GM11168 (cell line): ENCODE results near the gene RTTN.

ENCODE experiments used
- in situ Hi-C: fragments of 300-500 bp; cut with MboI; formaldehyde crosslinking; loops from one replicate; pipeline ENCODE4 v1.12.0; 2022; ENCODE audit warnings: low sequenced_read_pairs; ENCODE audit not compliant: unreplicated experiment

RTTN gene

DNA sequence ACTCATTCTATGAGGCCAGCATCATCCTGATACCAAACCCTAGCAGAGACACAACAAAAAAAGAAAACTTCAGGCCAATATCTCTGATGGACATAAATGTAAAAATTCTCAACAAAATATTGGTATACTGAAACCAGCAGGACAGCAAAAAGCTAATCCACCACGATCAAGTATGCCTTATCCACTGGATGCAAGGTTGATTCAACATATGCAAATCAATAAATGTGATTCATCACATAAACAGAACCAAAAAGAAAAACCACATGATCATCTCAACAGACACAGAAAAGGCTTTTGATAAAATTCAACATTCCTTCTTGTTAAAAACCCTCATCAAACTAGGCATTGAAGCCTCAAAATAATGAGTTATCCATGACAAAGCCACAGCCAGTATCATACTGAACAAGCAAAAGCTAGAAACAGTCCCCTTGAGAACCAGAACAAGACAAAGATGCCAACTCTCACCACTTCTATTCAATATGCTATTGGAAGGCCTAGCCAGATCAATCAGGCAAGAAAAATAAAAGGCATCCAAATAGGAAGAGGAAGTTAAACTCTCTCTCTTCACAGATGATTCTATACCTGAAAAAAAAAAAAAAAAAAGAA lies 45.3 kb downstream of the RTTN start:
- in situ Hi-C loops, result no loop called here

DNA sequence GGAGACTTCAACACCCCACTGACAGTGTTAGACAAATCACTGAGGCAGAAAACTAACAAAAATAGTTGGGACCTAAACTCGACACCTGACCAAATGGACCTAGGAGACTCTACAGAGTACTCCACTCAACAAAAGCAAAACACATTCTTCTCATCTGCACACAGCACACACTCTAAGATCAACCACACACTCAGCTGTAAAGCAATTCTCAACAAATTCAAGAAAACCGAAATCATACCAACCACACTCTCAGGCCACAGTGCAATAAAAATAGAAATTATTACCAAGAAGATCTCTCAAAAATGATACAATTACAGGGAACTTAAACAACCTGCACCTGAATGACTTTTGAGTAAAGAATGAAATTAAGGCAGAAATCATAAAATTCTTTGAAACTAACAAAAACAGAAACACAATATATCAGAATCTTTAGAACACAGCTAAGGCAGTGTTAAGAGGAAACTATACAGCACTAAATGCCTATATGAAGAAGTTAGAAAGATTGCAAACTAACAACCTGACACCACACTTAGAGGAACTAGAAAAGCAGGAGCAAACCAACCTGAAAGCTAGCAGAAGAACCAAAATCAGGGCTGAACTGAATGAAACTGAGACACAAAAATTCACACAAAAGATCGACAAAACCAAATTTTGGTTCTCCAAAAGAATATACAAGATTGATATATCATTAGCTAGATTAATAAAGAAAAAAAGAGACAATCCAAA lies 46.3 kb downstream of the RTTN start:
- in situ Hi-C loops, result no loop called here

DNA sequence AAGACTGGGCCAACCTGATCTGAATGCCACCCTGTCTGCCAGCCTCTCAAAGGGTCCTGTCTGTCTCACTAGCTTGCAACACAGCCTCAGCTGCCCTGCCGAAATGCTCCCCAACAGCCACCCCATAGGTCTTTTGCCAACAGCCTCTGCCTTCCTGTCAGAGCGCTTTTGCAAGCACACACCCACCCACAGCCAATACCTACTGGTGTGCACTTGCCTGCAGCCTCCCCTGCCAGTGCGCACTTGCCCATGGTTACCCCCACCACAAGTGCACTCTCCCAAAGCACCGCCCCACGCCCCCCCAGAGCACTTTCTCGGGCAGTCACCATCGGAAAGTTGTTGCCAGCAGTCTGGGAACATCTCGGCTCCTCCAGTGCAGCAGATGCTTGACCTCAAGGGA lies 48.6 kb downstream of the RTTN start:
- in situ Hi-C loops, result no loop called here

DNA sequence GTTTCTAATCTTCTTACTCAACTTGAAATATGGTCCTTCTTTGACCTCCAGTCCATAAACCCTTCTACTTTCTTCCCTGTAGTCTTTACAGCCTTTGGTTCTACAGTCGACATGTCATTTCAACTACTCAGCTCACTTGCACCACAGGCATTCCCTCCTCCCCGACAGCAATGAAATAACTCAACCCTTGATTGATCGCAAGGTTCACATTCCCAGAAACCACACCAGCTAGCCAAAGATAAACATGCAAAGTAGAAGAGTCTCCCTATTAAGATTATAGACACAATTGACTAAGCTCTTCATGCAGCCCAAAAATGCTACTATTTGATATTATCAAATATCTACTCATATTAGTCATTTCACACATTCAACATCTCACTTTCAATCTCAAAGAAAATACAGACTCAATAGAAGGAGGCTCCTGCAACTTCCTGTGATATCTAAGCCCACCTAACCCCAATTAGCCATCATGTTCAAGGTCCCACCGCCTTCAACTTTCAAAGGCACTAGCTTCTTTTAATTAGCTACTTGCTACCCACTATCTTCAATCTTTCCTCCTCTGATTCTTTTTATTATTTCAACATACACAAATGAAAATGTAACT lies 50.8 kb downstream of the RTTN start:
- in situ Hi-C loops, result no loop called here

DNA sequence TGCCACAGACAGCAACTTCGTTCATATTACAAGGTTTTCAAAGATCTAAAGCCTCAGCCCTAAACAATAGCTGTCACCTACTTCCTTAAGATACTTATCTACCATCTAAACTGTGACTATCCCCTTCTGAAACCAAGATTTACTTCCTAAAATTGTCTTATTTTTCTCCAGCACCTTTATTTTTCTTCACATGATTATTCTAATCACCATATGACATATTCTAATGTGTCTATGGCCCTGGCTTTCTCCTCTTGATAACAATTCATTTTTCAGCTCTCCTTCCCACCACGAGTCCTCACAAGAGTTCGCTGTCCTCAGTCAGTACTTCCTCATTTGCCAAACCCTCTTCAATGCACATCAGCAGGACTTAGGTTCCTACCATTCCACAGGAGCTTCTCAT lies 53.9 kb downstream of the RTTN start:
- in situ Hi-C loops, result no loop called here

DNA sequence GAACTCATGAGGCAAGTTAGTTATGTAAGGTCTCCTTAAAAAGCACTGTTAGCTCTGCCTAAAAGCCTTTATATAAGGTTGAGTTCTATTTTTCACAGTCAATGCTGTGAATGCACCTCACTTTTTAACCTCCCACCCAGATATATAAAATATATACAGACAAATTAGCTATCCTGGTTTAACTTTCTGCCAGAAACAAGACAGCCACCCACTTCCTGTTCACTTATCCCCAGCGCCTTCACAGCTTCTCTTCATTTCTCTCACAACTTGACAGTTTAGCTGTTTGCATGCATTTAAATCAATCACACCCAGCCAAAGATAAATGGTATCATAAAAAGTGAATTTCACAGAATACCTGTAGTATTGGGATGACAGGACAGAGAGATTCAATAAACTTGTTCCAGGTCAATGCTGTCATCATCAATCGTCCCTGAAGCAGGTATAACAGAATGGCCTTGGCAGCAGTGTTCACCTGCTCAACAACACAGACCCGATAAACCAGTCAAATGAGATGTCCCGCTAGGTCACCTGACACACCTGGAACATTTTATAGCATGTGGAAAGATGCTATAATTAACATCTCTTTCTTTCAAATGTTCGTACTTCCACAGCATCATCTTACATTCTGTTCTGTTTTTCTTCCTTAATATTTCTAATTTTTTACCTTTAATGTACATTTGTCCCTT lies 55.7 kb downstream of the RTTN start:
- in situ Hi-C loops, result no loop called here

DNA sequence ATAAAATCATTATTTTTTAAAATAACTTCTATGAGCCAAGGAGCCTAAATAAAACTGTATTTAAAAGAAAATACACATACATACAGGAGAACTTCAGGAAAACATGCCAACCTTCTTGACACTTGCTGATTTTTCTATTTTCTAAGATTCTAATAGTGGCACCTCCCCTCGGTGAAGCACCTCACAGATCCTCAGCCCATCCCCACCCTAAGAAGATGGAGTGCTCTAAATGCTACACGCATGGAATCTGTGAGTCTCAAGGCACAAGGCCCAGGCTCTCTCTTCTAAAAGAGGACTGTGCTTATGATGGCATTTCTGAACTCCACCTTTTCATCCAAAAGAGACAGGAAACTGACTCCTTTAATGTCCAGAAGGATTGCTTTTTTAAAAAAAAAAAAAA lies 56.3 kb downstream of the RTTN start:
- in situ Hi-C loops, result no loop called here

DNA sequence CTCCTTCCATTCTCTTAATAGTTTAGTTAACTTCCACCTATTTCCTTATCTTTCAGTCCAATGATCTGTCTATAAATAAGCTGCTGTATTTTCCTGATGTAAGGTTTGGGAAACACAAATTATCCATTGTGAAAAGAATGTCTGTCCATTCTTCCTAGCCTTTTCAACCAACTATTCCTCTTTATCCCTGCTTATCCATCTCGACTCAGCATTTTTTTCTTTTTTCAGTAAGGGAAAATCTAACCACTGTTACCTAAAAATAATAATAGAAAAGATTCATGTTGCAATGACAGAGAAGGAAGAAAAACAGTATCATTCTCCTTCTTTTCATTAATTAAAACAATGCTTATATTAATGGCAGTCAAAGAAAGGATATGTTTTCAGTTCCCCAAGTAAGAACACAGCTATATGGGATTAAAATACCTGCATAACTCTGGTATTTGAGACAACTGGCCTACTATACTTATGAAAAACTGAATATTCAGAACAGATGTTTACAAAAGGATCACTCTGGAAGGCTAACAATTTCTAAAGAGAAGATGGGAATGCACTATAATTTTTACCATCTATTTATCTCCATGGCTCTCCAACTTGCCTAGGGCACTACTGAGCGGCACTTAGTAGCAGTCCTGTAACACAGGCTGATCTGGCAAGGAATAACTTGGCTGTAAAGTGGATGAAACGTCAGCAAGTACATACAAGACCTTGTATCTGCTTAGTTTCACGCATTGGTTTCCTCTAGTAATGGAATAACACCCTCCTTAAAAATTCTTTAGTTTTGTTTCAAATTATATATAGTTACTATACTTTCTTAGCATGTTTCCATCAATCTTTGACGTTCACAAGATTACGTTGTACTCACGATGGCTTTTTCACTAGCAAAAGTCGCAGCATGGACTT lies 57.2 kb downstream of the RTTN start:
- in situ Hi-C loops, result no loop called here

DNA sequence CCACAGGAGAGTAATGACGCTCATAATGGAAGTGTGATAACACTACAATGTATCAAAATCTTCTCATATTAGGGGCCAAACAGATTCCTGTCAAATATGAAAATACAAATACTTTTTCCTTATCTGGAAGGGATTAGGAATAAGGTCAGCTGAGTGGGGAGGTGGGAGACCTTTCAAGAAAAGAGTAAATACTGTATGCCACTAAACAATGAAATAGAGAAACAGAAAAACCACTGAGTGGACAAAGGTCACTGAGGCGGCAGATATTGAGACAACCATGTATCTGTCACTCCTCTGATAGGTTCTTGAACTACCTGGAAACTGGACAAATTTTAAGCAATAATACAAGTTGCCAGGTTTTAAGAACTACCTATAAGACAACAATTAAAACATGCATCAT lies 59.3 kb downstream of the RTTN start:
- in situ Hi-C loops, result no loop called here

DNA sequence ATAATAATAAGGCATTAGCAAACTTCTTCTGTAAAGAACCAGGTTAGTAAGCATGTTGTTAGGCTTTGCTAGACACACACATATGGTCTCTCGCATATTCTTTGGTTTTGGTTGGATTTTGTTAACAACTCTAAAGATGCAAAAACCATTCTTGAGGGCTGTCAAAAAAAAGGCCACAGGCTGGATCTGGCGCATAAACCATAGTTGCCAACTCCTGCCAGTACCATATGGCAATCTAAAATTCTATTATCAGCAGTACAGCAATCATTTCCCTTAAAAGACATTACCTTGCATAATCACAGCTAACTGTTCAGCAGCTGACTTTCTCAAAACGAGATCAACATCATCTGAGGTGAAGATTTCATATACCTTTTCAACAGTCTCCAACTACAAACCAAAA lies 63.5 kb downstream of the RTTN start:
- in situ Hi-C loops, result no loop called here

DNA sequence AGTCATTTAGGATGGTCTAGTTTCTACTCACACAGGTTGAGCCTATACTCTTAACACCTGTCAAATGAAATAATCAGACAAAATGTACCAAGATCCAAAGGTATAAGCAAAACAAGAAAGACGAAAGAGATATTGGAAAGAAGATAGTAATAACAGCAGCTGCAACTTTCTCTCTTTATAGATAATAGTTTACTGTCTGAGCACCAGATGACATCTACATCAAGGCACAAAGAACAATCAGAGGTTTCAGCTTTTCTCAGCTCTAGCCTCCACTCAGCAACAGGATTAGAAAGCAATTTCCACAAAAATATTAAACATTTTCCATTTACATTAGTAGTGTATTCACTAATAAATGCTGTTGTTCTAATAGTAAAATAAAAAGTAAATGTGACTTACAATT lies 66.3 kb downstream of the RTTN start:
- in situ Hi-C loops, result no loop called here

DNA sequence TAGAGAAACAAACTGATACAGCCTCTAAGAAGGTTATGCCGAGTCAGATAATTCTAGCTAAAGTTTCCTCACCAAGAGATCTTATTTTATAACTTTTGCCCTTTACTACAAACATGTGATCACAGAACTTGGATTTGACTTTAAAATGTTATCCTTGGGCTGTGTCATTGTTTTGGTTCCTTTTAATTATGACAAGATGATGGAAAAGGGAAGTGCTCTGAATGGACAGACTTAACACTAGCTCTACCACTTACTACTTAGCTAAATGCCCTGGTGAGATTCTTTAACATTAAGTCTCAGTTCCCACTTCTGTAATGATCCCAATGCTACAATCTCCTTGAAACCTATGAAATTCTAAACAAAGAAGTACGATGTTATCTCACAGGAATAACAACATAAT lies 69.9 kb downstream of the RTTN start:
- in situ Hi-C loops, result no loop called here

DNA sequence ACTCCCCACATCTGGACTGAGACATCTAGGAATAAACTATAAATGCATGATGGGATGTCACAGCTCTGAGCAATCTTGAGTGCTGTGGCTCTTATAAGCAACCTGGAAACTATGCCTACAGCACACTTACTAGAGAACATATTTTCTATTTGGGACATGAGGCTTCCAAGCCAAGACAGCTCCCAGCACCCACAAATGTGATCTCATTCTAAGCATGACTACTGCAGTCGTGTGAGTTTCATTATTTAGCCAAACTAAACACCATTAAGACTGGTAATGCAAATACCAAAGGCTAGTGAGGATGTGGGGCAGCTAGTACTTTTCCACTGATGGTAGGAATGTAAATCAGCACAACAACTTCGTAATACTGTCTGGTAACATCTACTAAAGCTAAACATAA lies 72.5 kb downstream of the RTTN start:
- in situ Hi-C loops, result no loop called here

DNA sequence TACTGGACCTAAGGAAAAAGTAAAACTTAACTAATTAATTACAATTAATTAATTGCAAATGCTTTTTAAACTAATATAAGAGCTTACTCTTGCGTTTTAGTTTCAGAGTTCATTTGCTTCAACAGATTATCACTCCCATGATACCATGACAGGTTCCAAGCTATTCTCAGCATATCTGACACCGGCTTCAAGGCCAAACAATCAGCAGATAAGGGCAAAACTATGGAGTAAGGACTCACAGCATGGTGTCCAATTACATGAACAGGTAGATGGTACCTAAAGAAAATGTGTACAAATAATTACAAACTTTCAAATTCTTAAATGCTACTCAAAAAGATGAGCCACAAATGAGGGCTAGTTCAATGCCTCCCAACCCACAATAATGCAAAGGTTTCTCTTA lies 77.2 kb downstream of the RTTN start:
- in situ Hi-C loops, result no loop called here

DNA sequence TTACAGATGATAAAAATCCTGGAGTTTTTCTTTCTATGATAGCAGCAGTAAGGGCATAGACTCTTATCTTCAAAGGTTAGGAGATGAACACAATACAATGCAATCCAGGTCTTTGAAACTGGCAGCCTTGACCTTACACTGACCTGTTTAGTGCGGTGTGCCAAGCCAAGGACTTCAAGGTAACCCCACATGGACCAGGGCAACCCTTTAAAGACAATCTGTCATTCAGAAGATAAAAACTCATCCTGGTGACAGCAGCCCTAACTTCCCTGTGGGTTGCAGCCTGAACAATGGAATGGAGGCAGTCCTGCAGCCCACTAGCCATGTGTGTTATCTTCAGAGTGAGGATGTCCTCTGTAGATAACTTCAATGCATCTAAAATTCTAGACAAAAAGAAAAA lies 78.1 kb downstream of the RTTN start:
- in situ Hi-C loops, result no loop called here

DNA sequence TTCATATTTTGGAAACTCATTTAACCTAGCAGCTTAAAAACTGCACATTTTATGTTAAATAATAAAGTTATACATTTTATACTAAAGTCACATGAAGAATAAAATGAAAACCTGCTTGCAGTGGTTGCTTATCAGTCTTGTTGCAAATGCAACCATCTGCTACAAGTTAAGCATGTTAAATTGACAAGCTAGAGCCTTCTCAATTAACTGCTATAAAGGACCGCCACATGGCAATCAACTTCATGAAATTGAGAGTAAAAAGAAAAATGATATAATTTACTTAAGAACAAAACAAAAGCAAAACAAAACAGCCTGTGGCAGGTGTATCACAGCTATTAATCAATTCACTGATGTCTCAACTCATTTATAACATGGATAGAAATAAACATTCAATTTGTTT lies 78.7 kb downstream of the RTTN start:
- in situ Hi-C loops, result no loop called here

DNA sequence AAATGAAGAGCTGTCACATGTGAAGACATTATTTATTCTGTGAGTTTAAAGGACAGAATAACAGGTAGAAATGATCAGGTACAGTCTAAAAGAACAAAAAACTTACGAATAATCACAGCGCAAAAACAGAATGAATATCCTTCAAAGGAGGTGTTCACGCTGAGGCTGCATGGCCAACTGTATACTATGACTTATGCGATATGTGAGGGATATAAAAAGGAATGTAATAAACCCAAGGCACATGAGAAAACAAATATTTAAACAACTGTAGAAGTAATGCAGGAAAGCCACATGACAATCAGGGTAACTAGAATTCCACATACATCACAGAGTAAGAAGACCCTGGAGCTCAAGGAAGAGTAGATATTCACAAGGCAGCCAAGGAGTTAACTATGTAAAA lies 81.3 kb downstream of the RTTN start:
- in situ Hi-C loops, result no loop called here

DNA sequence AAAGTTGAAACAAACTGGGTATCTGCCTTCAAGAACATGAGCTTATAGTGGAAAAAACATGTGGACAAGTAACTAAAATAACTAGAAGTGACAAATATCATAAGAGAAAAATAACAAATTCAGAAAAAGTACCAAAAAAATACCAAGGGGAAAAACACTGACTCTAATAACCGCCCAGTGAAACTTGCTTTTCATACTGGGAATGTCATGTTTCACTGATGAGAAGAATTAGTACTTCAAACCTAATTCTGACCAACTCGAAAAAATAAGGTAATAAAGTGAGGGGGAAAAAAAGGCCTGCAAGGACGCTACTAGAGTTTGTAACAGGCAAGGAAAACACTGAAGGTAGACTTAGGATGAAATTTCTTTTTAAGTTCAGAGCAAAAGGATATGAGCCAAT lies 83.6 kb downstream of the RTTN start:
- in situ Hi-C loops, result no loop called here

DNA sequence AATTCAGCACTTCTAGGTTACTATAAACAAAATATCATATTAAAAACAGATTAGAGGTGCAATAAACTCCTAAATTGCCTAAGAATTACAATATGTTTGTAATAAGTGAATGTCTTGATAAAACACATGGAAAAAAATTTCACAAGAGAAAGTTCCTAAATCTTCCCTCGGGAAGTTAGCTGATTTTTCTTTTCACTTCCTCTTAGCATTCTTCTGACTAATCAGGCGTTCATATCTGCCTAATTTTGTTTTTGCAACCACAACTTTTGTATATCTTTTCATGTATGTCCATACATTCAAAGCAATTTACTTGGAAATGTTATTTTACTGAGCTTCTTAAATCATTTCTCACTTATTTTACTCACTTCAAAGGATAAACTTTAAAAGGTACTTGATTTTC lies 88.5 kb downstream of the RTTN start:
- in situ Hi-C loops, result no loop called here

DNA sequence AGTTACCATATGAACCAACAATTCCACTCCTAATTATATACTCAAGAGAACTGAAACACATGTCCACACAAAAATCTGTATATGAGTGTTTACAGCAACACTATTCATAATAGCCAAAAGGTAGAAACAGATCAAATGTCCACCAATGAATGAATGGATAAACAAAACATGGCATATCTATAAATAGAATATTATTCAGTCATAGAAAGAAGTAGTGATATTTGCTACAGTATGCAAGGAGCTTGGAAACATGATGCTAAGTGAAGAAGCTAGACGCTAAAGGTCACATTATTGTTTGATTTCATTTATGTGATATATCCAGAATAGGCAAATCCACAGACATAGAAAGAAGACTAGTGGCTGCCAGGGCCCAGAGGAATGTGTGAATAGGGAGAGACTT lies 92.0 kb downstream of the RTTN start:
- in situ Hi-C loops, result no loop called here
